ENCODE data around the gene STIM2. TPM values are rescaled to one million over a fixed set of nuclear protein-coding genes. Genes with fewer than 3 reads are reported as not detected.
"Not testable (repeated sequence)": the region's sequence is repeated elsewhere in the genome, so short reads cannot be mapped to it uniquely, and the experiment has no call there.

STIM2 gene
- 71.5 TPM for total RNA-seq

DNA sequence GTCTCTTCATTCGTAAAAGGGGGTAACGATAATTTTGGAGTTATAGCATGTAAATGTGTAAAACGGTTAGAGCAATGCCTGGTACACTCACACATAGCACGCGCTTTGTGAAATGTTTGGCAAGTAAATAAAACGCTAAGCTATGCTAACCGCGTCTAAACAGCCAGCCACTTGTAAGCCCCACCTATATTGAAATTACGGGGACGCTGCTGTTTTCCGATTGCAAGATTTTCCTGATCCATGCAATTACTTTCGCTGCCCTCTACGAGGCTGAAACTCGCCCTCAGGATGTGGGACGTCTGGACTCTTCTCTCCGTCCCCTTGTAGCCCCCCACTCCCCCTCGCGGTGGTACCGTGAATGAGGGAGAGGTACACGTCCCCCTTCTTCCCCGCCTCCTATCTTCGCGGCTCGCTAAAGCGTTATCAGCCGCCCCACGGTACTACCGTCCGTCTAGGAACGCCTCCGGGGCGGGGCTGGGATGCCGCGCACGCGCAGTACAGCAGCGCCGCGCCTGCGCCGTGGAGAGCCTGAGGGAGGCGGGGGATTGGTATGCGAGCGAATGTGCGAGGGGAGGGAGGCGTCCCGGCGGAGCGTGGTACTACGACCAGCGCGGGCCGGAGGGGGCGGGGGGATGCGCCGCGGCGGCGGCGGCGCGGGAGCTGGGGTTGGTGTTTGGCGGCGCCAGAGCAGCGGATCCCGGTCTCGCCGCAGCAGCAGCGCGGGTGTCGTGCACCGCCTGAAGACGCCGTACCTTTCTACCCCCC lies at the start of gene STIM2:
Gene STIM2, plus strand, starts transcription at position 685 of the 765 bp plus-strand sequence.
- peaks cover 32% of the 10 kb centered on the region for H3K4me1 ChIP-seq (ENCODE audit: insufficient read depth, low read length)
- H3K27me3 ChIP-seq (ENCODE audit: insufficient read depth, low read length) = no peaks in the 10 kb centered on the region

DNA sequence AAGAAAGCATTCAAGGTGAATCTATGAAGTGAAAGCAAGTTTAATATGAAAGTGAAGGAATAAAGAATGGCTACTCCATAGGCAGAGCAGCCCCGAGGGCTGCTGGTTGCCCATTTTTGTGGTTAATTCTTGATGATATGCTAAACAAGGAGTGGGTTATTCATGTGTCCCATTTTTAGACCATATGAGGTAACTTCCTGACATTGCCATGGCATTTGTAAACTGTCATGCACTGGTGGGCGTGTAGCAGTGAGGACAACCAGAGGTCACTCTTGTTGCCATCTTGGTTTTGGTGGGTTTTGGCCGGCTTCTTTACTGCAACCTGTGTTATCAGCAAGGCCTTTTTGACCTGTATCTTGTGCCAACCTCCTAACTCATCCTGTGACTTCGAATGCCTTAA lies 49.1 kb upstream of the STIM2 start:
- not testable (repeated sequence) for H3K4me3 ChIP-seq (ENCODE audit: low read length)

More for the DNA sequence above, at the start of gene STIM2:
- Histone ChIP-seq H3K4me3 (ENCODE audit: low read length) (peak within 1 kb of the TSS; percentile 68), H3K9me3 (ENCODE audit: low read depth, low read length) (no peaks in the 10 kb centered on the region)

DNA sequence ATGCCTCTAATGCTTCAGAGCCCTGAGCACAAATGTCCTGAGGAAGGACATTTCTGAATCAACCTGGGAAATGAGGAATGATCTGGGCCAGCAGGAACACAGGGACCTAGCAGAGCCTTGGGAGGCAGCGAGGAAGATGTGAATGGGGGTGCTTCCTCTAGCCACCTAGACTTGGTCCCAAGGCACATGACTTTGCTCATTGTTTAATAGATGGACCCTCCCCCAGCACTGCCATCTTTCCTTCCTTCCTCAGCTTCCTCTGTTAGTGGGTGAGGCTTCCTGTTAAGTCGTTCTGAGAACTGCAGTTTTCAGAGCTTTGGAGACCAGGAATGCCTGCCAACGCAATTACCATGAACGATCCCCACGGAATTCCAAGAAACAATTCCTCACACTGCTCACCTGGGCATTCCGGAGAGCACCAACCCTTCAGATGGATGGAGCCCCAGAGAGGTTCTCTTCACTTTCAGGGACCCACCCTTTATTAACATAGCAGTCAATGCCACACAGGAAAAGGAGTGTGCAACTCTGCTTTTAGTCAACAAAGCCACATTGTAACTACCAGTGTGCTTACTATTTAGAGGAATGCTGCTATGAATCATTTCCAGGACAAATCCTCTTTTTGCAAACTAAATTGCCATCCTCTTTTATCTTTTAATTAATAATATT lies 48.5 kb upstream of the STIM2 start:
- Histone ChIP-seq H3K9me3 (ENCODE audit: low read depth, low read length) (no peaks in the 10 kb centered on the region), H3K4me1 (ENCODE audit: insufficient read depth, low read length) (peaks cover 24% of the 10 kb centered on the region), H3K27me3 (ENCODE audit: insufficient read depth, low read length) (peaks cover 12% of the 10 kb centered on the region), H3K4me3 (ENCODE audit: low read length) (no peak overlapping the region)

More for the DNA sequence above, 49.1 kb upstream of the STIM2 start:
- H3K4me1 ChIP-seq (ENCODE audit: insufficient read depth, low read length) = peaks cover 27% of the 10 kb centered on the region
- H3K9me3 ChIP-seq (ENCODE audit: low read depth, low read length); H3K27me3 ChIP-seq (ENCODE audit: insufficient read depth, low read length): not testable (repeated sequence)

DNA sequence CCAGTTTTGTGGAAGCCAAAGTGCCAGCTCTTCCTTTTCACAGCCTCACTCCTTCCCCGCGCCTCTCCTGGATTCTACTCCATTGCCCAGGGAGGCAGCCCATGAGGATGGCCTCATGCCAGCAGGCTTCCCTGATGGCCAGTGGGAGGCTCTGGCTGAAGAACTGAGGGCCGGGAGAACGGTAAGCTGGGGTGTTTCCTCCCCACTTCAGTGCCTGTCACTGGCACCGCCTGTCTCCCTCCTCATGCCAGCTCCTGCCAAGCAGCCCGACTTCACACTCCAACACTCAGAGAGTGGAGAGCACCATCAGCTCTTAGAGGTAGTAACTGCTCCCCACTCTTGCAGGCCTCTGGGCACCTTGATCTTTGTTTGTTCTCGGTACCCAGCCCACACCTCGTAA lies 46.9 kb upstream of the STIM2 start:
- Histone ChIP-seq H3K4me1 (ENCODE audit: insufficient read depth, low read length) (peaks cover 18% of the 10 kb centered on the region), H3K27me3 (ENCODE audit: insufficient read depth, low read length) (peaks cover 16% of the 10 kb centered on the region), H3K4me3 (ENCODE audit: low read length) (no peak overlapping the region), H3K9me3 (ENCODE audit: low read depth, low read length) (no peaks in the 10 kb centered on the region)

DNA sequence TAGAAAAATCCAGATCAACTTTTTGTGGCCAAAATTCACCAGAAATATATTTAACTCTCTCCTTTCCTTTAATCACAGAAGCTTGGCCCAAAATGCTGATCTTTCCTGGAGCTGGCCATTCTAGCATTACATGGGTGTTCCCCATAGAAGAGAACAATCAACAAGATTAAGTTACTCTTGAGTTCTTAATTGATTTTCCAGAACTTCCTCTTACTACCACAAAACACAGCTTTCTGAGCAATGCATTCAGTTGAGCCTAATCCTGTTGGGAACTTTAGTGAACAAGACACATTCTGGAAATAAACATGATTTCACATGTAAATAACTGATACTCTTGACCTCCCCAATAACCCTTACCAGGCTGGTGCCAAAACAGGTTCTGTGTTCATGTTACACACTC lies 45.4 kb upstream of the STIM2 start:
- H3K4me3 ChIP-seq (ENCODE audit: low read length) = no peak overlapping the region
- no peaks in the 10 kb centered on the region for H3K9me3 ChIP-seq (ENCODE audit: low read depth, low read length)
- H3K4me1 ChIP-seq (ENCODE audit: insufficient read depth, low read length) = peaks cover 18% of the 10 kb centered on the region
- peaks cover 25% of the 10 kb centered on the region for H3K27me3 ChIP-seq (ENCODE audit: insufficient read depth, low read length)

DNA sequence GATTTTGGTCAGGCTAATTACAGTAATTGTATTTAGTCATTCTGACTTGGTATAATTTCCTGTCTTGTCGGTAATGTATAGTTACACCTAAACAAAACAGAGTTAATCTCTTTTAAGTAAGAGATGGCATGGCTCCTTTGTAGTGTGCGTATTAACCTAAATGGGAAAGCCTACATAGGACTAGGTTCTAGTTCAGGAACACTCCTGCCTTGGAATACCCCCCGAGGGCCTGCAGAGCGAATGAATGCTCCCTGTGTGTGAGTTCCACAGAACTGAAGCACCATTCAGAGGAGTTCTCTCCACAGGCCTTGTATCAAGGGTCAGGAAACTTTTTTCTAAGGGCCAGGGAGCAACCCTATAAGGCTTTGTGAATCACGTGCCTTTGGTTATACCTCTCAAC lies 44.9 kb upstream of the STIM2 start:
- H3K9me3 ChIP-seq (ENCODE audit: low read depth, low read length) = no peaks in the 10 kb centered on the region
- H3K4me3 ChIP-seq (ENCODE audit: low read length) = no peak overlapping the region
- H3K27me3 ChIP-seq (ENCODE audit: insufficient read depth, low read length) = peaks cover 30% of the 10 kb centered on the region
- H3K4me1 ChIP-seq (ENCODE audit: insufficient read depth, low read length) = peaks cover 18% of the 10 kb centered on the region

DNA sequence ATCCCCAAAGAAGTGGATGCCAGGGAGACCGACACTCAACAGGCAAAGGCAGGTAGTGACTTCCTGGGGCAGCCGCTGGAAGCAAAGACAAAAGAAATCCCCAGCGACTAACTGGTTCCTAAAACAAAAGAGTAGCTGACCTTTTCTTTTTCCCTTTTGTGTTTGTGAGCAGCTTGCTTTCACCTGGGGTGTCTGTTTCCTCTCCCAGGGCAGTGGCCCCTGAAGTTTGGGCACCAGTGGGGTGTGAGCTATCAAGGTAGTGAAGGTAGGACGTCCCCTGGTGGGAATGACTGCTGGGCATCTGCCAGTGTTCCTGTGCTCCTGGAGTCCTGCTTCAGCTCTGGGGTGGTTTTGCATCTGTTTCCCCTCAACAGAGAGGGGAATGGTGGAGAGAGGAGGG lies 41.6 kb upstream of the STIM2 start:
- Histone ChIP-seq H3K27me3 (ENCODE audit: insufficient read depth, low read length) (peaks cover 46% of the 10 kb centered on the region), H3K9me3 (ENCODE audit: low read depth, low read length) (no peaks in the 10 kb centered on the region), H3K4me3 (ENCODE audit: low read length) (no peak overlapping the region), H3K4me1 (ENCODE audit: insufficient read depth, low read length) (peaks cover 27% of the 10 kb centered on the region)

DNA sequence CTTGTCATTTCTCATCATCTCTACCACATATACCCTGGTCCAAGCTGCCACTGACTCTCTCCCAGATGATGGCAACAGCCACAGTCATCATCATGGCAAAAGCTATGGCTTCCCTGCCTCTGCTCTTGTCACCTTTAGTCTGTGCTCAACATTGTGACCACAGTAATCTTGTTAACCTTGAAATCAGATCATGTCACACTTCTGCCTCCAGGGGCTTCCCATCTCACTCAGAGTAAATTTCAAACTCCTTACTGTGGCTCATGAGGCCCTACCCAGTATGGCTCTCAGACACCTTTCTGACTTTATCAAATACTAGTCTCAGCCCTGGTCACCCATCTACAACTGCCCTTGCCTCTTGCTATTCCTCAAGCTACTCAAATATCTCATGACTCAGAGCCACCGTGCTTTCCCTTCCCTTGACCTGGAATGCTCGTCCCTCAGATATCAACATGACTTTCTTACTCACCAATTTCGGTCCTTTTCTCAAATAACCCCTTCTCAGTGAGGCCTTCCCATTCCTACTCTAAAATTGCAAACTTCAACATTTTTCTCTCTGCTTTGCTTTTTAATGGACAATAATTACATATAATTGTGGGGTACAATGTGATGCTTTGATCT lies 41.1 kb upstream of the STIM2 start:
- Histone ChIP-seq H3K9me3 (ENCODE audit: low read depth, low read length) (no peaks in the 10 kb centered on the region), H3K27me3 (ENCODE audit: insufficient read depth, low read length) (peaks cover 49% of the 10 kb centered on the region), H3K4me1 (ENCODE audit: insufficient read depth, low read length) (peaks cover 27% of the 10 kb centered on the region), H3K4me3 (ENCODE audit: low read length) (no peak overlapping the region)

DNA sequence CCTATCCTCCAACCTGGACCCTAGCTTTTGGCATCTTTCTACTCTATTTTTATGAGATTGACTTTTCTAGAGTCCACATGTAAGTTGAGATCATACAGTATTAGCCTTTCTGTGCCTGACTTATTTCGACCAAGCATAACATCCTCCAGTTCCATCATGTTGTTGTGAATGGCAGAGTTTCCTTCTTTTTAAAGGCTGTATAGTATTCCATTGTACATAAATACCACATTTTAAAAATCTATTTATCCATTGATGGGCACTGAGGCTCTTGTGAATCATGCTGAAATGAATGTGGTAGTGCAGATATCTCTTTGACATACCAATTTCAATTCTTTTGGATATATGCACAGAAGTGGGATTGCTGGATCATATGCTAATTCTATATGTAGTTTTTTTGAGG lies 40.3 kb upstream of the STIM2 start:
- peaks cover 49% of the 10 kb centered on the region for H3K27me3 ChIP-seq (ENCODE audit: insufficient read depth, low read length)
- no peak overlapping the region for H3K4me3 ChIP-seq (ENCODE audit: low read length)
- no peaks in the 10 kb centered on the region for H3K9me3 ChIP-seq (ENCODE audit: low read depth, low read length)
- peaks cover 27% of the 10 kb centered on the region for H3K4me1 ChIP-seq (ENCODE audit: insufficient read depth, low read length)

DNA sequence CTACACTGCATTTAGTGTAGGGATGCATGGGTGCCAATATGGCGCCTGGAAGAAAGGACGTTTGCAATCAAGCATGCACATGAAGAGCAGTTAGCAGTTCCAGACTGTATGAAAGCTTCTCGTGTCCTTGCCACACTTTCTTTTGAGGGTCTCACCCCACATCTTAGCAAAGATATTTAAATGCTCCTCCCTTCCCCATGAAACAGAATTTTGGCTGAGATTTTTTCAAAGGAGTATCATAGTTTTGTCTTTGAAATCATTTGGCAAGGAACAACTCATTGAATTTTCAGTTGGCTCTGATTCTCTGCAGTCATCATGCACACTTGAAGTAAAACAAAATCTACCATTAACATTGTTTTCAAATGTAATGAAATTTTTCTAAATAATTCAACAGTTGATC lies 39.6 kb upstream of the STIM2 start:
- no peaks in the 10 kb centered on the region for H3K9me3 ChIP-seq (ENCODE audit: low read depth, low read length)
- peaks cover 49% of the 10 kb centered on the region for H3K27me3 ChIP-seq (ENCODE audit: insufficient read depth, low read length)
- H3K4me1 ChIP-seq (ENCODE audit: insufficient read depth, low read length) = peaks cover 31% of the 10 kb centered on the region
- no peak overlapping the region for H3K4me3 ChIP-seq (ENCODE audit: low read length)

DNA sequence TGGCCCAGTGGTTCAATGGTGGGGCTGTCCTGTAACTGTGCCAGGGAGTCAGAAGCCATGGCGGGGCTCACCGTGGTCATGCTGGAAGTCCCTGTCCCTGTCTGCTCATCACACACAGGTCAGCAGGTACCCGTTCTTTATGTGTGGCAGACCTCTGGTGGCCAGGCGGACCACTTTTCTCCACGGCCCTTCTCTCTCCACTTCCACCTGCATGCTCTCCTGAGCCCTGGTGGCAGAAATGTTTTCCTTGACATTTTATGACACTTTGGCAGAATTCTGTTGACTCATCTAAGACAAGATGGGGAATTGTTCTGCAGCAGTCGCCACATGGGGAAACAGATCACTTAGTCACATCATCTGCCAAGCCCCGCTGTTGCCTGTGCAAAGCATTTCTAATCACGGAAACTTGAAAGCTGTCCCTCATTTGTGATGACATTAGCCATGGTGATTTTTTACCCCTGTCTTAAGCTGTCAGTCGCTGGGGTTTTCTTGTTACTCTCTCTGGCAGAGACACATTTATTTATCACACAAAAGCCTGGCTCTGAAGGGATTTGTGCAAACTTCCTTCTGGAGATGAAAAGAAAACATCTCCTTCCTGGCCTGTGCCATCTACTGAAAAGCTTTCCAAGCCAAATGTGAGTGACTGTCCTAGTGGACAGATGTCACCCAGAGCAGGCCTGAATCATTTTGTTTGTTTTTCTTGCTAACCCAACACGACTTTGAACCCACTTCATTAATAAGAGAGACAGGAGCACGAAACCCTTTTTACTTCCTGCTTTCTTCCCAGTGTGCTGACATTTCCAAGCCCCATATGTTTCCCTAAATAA lies 38.8 kb upstream of the STIM2 start:
- H3K27me3 ChIP-seq (ENCODE audit: insufficient read depth, low read length) = peaks cover 43% of the 10 kb centered on the region
- no peaks in the 10 kb centered on the region for H3K9me3 ChIP-seq (ENCODE audit: low read depth, low read length)
- peaks cover 39% of the 10 kb centered on the region for H3K4me1 ChIP-seq (ENCODE audit: insufficient read depth, low read length)
- no peak overlapping the region for H3K4me3 ChIP-seq (ENCODE audit: low read length)

DNA sequence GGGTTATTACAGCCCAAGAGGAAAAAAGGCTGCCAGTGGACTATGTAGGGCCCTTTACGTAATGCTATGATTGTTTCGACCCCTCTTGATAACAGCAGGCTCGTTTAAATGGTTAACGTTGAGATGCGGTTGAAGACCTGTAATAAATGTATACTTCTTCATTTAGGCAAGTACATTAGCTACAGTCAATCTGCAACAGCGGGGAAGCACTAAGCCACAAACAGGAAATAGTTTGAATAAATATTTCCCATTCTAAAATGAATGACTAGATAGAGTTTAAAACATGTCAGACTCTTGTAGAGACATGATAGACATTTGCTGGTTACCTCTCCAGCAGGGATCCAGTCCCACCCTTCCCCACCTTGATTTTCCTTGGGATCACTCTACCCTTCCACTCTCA lies 38.1 kb upstream of the STIM2 start:
- H3K4me3 ChIP-seq (ENCODE audit: low read length) = no peak overlapping the region

DNA sequence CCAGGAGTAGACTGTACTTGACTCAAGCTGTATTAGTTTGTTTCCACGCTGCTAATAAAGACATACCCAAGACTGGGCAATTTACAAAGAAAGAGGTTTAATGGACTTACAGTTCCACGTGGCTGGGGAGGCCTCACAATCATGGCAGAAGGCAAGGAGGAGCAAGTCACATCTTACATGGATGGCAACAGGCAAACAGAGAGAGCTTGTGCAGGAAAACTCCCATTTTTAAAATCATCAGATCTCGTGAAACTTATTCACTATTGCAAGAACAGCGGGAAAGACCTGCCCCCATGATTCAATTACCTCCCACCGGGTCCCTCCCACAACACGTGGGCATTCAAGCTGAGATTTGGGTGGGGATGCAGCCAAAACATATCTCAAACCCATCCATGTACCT lies 37.7 kb upstream of the STIM2 start:
- not testable (repeated sequence) for H3K4me3 ChIP-seq (ENCODE audit: low read length); H3K9me3 ChIP-seq (ENCODE audit: low read depth, low read length)
- H3K27me3 ChIP-seq (ENCODE audit: insufficient read depth, low read length) = peaks cover 40% of the 10 kb centered on the region
- peaks cover 49% of the 10 kb centered on the region for H3K4me1 ChIP-seq (ENCODE audit: insufficient read depth, low read length)

More for the DNA sequence above, 38.1 kb upstream of the STIM2 start:
- Histone ChIP-seq H3K4me1 (ENCODE audit: insufficient read depth, low read length) (peaks cover 45% of the 10 kb centered on the region), H3K9me3 (ENCODE audit: low read depth, low read length) (no peaks in the 10 kb centered on the region), H3K27me3 (ENCODE audit: insufficient read depth, low read length) (peaks cover 40% of the 10 kb centered on the region)

DNA sequence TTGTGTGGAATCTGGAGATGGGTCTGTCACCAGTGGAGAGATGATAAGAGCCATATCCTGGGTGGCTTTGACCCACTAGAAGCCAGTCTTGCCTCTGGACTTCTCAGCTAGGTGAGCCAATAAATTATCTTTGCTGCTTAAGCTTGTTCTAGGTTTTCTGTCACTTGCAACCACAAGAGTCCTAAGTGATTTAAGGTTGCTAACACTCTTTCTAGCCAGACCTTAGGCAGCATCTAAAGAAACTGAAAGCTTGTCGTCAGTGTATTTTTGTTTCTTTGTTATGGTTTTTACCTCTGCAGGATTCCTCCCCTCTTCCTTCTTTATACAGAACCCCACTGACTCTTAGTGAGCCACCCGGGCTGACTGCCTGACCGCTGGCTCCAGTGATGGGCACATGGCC lies 37.1 kb upstream of the STIM2 start:
- Histone ChIP-seq H3K4me3 (ENCODE audit: low read length) (no peak overlapping the region), H3K9me3 (ENCODE audit: low read depth, low read length) (no peaks in the 10 kb centered on the region), H3K4me1 (ENCODE audit: insufficient read depth, low read length) (peaks cover 52% of the 10 kb centered on the region), H3K27me3 (ENCODE audit: insufficient read depth, low read length) (peaks cover 37% of the 10 kb centered on the region)

DNA sequence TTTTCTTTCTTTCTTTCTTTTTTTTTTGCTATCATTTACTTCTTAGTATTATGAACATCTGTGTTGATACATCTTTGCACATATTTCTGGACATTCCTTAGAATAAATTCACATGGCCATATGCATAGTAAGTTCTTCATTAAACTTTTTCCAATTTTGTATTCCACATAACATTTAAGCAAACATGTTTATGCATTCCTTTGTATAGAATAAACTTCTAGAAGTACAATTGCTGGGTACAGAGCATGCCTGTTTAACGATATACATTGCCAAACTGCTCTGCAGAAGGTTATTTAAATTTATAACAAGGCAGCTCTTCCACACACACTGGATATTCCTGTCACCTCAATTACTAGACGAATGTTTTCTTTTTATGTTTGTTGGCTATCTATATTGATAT lies 36.0 kb upstream of the STIM2 start:
- no peaks in the 10 kb centered on the region for H3K9me3 ChIP-seq (ENCODE audit: low read depth, low read length)
- no peak overlapping the region for H3K4me3 ChIP-seq (ENCODE audit: low read length)
- peaks cover 26% of the 10 kb centered on the region for H3K27me3 ChIP-seq (ENCODE audit: insufficient read depth, low read length)
- H3K4me1 ChIP-seq (ENCODE audit: insufficient read depth, low read length) = peaks cover 52% of the 10 kb centered on the region
